Posterior vena cava (tissue), 2 donors: ENCODE data around the gene SPIRE2. TPM values are rescaled to one million over a fixed set of nuclear protein-coding genes. Genes with fewer than 3 reads are reported as not detected.
"Not testable (repeated sequence)": the region's sequence is repeated elsewhere in the genome, so short reads cannot be mapped to it uniquely, and the experiment has no call there.

Source experiments
- DNase-seq: peaks from one replicate; pipeline ENCODE4 v3.0.0-alpha.2; 2020; ENCODE audit warnings: low spot score
- intact Hi-C, 2 donors: fragments of 100-400 bp; cut with DNase I; formaldehyde crosslinking; loops; one replicate each; pipeline versions ENCODE4 v1.14.1 to v1.14.2; 2022 to 2023
- total RNA-seq, 2 donors: library from RNA; stranded (reverse); fragmentation: NEBNext Ultra II Directional; extraction: Animal tissue kit (Norgen Biotek cat#: 25700); gene quantifications; one replicate each; pipeline ENCODE4 v1.2.1, GENCODE V29; 2021
- donor health status: DM: yes; HTN: yes; CAD: no.
- donor health status: DM: yes; HTN: yes; CAD: no.

The SPIRE2 gene
- total RNA-seq, 2 donors from 2014 or later, result 0.33 to 1.0 TPM

DNA sequence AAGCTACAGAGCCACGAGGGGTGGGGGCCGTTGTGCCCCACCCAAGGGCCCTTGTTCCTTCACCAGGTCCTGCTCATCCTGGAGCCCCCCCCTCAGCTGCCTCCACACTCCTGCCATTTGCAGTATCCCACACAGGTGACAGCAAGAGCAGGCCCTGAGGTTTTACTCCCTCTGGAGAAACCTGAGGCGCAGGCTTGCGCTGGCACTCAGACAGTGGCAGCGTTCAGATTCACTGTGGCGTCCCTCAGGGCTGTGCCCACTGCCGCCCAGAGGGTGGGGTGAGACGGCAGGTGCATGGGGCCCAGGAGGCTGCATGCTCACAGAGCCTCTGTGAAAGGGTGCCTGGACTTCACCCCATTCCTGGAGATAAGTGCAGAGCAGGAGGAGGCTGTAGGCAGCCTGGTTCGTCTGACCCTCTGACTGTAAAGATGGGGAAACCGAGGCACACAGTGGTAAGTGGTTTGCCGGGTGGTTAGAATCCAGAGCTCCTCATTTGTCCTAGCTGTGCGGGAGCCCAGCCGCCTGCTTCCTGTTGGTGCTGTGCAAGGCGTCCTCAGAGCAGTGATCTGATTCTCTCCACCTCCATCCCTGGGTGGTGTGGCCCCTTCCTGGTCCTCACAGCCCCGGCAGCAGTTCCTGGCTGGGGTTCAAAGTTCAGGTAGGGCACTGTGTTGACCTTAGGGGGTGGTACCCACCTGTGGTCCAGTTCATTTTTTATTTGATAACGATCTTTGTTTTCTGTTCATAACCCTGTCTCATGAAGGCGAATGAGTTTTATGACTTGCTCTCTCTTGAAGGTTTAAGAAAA lies 1.6 kb downstream of the SPIRE2 start:
- intact Hi-C loops, result no loop called here

GRCh38 chr16:89831810-89832328 lies 3.6 kb downstream of the SPIRE2 start:
- intact Hi-C loops, result no loop called here

More for the DNA sequence above, 1.6 kb downstream of the SPIRE2 start:
- no peak for DNase-seq

DNA sequence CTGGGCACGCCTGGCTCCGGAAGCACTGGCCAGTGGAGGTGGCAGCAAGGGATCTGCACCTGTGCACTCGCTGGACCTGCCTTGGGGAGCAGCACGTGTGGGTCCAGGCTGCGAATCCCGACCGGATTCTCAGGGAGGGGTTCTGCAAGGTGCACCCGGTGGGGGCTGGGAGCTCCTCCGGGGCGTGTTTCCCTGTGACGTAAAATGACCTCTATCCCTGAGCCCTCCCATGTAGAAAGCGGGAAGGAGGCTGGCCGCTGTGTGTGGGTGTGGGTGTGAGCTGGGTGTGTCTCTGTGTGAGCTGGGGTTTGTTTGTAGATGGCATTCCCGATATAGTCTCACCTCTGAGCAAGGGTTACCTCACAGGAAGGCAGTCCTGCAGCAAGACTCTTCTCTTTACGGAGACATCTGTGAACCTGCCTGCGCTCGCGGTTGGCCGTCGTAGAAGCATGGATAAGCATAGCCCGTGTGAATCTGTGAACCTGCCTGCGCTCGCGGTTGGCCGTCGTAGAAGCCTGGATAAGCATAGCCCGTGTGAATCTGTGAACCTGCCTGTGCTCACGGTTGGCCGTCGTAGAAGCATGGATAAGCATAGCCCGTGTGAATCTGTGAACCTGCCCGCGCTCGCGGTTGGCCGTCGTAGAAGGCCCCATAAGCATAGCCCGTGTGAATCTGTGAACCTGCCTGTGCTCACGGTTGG lies 5.5 kb downstream of the SPIRE2 start:
- intact Hi-C loops, DNase-seq: not testable (repeated sequence)

More at GRCh38 chr16:89831810-89832328, 3.6 kb downstream of the SPIRE2 start:
- DNase-seq, result no peak

DNA sequence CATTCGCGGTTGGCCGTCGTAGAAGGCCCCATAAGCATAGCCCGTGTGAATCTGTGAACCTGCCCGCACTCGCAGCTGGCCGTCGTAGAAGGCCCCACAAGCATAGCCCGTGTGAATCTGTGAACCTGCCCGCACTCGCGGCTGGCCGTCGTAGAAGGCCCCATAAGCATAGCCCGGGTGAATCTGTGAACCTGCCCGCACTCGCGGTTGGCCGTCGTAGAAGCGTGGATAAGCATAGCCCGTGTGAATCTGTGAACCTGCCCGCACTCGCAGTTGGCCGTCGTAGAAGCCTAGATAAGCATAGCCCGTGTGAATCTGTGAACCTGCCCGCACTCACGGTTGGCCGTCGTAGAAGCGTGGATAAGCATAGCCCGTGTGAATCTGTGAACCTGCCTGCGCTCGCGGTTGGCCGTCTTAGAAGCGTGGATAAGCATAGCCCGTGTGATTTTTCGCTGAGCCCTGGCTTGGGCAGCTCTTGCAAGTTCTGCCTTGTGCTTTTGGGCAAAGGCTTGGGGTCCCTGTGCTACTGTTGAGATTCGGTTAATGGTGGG lies 6.6 kb downstream of the SPIRE2 start:
- DNase-seq, intact Hi-C loops: not testable (repeated sequence)

- DNase-seq, intact Hi-C loops: not testable (repeated sequence)
Observed at GRCh38 chr16:89836484-89836883, 8.2 kb downstream of the SPIRE2 start.

DNA sequence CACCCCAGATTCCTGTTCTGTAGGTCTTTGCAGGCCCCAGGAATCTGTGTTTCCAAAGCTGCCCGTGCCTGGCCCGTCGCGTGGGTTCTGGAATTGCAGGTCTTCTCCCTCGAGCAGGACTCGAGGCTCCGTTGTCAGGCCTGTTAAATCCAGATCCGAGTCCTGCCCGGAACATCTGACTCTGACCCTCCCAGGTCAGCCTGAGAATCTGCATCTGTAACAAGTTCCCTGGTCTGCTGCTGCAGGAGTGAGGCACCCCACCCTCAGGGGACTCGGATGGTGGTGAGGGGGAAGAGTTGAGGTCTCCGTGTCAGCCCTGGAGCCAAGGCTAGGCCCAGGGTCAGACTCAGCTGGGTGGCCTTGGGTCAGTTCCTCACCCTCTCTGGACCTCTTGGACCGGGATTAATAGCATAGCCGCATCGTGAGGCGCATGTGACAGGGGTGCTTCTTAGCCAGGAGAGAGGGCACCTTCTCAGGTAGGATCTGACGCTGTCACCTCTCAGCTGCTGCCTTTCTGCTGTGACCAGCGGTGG lies 8.8 kb downstream of the SPIRE2 start:
- no peak for DNase-seq
- intact Hi-C loops, result no loop called here

DNA sequence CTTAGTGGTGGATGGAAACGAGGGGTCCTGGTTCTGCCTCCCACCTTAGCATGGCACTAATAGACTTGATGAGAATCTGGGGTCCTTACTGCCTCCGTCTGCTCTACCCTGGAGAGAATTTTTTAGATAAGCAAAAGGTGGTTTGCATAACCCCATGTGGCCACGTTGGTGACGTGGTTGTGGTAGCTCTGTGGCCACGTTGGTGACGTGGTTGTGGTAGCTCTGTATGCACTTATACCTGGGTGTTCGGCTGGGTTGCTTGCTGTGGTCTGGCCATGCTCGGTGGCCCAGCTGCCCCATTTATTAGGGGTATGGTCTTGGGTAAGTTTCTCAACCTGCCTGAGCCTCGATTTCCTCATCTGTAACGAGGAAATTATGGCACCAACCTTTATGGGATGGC lies 13.0 kb downstream of the SPIRE2 start:
- DNase-seq, result no peak
- intact Hi-C loops, result no loop called here

- intact Hi-C loops, result no loop called here
- no peak for DNase-seq
Observed at GRCh38 chr16:89842471-89843408, 14.5 kb downstream of the SPIRE2 start.

- no peak for DNase-seq
- intact Hi-C loops, result no loop called here
Observed at GRCh38 chr16:89843409-89844350, 15.4 kb downstream of the SPIRE2 start.

- no peak for DNase-seq
- intact Hi-C loops, result no loop called here
Observed at GRCh38 chr16:89844739-89845339, 16.6 kb downstream of the SPIRE2 start.

GRCh38 chr16:89845417-89845816 lies 17.1 kb downstream of the SPIRE2 start:
- intact Hi-C loops, result no loop called here
- DNase-seq, result no peak

DNA sequence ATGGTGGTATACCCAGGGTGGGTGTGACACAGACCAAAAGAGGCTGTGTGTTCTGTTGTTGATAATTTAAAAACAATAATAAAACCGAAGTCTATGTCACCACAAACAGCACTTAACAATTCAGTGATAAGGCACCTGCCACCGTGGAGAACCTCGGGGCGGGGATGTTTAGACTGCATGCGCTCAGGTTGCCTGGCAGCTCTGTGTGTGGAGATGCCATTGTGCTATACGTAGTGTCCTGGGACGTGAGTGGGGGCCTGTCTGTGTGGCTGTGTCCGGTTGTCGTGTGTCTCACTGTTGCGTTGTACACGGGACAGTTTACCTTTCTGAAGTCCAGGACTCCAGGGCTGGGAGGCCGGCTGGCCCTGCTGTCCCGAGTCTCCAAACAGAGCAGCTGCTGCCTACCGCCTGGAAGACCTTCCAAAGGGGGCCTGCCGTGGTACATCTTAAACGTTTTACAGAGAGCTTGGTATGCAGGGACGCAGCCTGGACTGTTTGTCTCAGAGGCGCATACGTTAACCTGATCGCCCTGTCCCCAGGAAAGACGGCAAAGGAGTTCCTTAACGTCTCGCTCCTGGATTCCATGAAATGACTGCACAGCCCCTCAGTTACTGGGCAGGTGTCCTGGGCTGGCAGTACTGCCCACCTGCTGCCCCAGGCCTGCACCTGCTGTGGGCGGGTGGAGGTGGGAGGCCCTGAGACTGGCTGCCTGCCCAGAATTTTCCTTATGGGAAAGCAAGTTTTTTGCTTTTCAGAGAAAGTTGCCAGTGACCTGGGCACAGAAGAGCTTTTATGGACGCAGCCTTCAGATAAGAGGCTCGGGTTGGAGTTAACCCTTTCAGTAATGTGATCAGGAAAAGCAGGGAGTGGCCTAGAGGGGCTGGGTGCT lies 19.0 kb downstream of the SPIRE2 start:
- intact Hi-C loops, result no loop called here
- no peak for DNase-seq

- intact Hi-C loops, result no loop called here
- DNase-seq, result no peak
Observed at GRCh38 chr16:89847940-89848297, 19.6 kb downstream of the SPIRE2 start.

DNA sequence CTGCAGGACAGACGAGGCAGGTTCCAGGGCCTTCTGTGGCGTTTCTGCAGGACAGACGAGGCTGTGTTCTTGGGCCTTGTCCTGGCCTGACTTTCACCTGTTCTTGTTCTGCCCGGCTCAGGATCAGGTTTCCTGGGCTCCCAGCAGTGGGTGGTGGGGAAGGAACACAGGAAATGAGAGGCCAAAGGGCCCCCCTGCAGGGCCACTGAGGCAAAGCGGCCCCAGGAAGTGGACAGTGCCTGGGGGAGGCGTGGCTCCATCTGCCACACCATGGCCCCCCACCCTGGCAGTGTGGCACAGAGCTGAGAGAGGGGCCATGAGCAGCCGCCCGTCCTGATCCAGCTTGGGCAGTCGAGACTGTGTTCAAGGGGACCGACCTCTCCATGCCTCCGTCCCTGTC lies 20.7 kb downstream of the SPIRE2 start:
- DNase-seq, result no peak
- intact Hi-C loops, result no loop called here

GRCh38 chr16:89853306-89853993 lies 25.2 kb downstream of the SPIRE2 start:
- no peak for DNase-seq
- intact Hi-C loops, result no loop called here
